Measurements from ENCODE around the gene HNF1B.

- TF ChIP-seq POLR2A (IDR thresholded peaks at IDR 0.05; ENCODE audit: low read depth, low read length) (no peak), POLR2AphosphoS5 (IDR thresholded peaks at IDR 0.05; ENCODE audit: low read depth, low read length) (no peak)
Measured at GRCh38 chr17:37750768-37751475, 6.1 kb upstream of the HNF1B start.

All from GM12892 (cell line).